ENCODE results near the gene OR52B2. TPM values are rescaled to one million over a fixed set of nuclear protein-coding genes. Genes with fewer than 3 reads are reported as not detected.

OR52B2 gene
- total RNA-seq = under 0.01 TPM in 1 of 2 replicates, not detected in the other

GRCh38 chr11:6170226-6170625 is at the start of gene OR52B2:
Gene OR52B2, minus strand, starts transcription at chr11:6170326. Its CDS starts 0 bp downstream, at chr11:6170326.

DNA sequence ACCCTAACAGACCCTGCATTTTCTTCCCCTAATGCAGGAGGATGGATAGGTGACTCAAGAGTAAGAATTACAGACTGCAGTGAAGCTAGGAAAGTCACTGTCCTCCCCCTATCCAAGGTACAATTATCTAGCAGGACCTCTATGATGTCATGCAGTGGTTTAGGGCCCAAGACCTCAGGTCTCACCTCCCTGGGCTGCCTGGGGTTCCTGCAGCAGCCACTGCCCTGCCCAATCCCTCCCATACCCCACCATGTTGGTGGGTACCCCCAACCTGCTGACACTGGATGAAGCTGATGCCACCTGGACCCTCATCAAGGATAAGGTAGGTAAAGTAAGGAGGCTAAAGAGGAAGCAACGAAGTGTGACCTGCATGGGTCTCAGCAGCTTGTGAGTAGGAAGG is 35.2 kb upstream of the OR52B2 start, which contains the start of gene C11orf42:
C11orf42 (plus strand) TSS at position 192 of the 400 bp plus-strand sequence; CDS start at position 251, 59 bp downstream.

DNA sequence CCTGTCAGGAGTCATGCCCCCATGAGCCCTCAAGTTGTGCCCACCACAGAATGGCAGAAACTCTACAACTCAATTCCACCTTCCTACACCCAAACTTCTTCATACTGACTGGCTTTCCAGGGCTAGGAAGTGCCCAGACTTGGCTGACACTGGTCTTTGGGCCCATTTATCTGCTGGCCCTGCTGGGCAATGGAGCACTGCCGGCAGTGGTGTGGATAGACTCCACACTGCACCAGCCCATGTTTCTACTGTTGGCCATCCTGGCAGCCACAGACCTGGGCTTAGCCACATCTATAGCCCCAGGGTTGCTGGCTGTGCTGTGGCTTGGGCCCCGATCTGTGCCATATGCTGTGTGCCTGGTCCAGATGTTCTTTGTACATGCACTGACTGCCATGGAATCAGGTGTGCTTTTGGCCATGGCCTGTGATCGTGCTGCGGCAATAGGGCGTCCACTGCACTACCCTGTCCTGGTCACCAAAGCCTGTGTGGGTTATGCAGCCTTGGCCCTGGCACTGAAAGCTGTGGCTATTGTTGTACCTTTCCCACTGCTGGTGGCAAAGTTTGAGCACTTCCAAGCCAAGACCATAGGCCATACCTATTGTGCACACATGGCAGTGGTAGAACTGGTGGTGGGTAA is 29.2 kb upstream of the OR52B2 start, which contains the start of gene OR52W1:
OR52W1 (plus strand) TSS at position 51 of the 637 bp plus-strand sequence; CDS start at position 51, 0 bp downstream.

Other genes starting within 250 kb of the OR52B2 start
- not detected in 2 replicates for gene OR56A3, start 228.1 kb downstream of the OR52B2 start, total RNA-seq
- gene OR56A5, start 201.8 kb downstream of the OR52B2 start, total RNA-seq = not detected in 2 replicates
- gene OR52L1, start 183.3 kb downstream of the OR52B2 start, total RNA-seq = not detected in 2 replicates
- not detected in 2 replicates for gene OR56A4, start 163.4 kb downstream of the OR52B2 start, total RNA-seq
- gene OR56A1, start 139.6 kb downstream of the OR52B2 start, total RNA-seq = not detected in 2 replicates
- gene OR56B4, start 62.6 kb downstream of the OR52B2 start, total RNA-seq = not detected in 2 replicates
- not detected in 2 replicates for gene OR52W1, start 28.9 kb upstream of the OR52B2 start, total RNA-seq
- gene C11orf42, start 35.2 kb upstream of the OR52B2 start, total RNA-seq = not detected in 2 replicates
- gene FHIP1B, start 64.3 kb upstream of the OR52B2 start, total RNA-seq = 13.2 and 19.2 TPM in 2 replicates
- gene CNGA4, start 68.8 kb upstream of the OR52B2 start, total RNA-seq = 0.37 TPM in 1 of 2 replicates, not detected in the other
- not detected in 2 replicates for gene CCKBR, start 89.5 kb upstream of the OR52B2 start, total RNA-seq
- gene CAVIN3, start 150.2 kb upstream of the OR52B2 start, total RNA-seq = 171 and 329 TPM in 2 replicates
- 28.3 and 31.7 TPM in 2 replicates for gene SMPD1, start 220.1 kb upstream of the OR52B2 start, total RNA-seq
- 27.6 and 29.9 TPM in 2 replicates for gene APBB1, start 248.8 kb upstream of the OR52B2 start, total RNA-seq